GM21515 (cell line): ENCODE results near the gene ZNF408.
"Not testable (repeated sequence)": the region's sequence is repeated elsewhere in the genome, so short reads cannot be mapped to it uniquely, and the experiment has no call there.

Source experiments
- ATAC-seq: cut with Tn5 transposase; IDR thresholded peaks from one replicate; pipeline ENCODE4 v1.9.1; 2021; ENCODE audit not compliant: unreplicated experiment

Gene ZNF408

DNA sequence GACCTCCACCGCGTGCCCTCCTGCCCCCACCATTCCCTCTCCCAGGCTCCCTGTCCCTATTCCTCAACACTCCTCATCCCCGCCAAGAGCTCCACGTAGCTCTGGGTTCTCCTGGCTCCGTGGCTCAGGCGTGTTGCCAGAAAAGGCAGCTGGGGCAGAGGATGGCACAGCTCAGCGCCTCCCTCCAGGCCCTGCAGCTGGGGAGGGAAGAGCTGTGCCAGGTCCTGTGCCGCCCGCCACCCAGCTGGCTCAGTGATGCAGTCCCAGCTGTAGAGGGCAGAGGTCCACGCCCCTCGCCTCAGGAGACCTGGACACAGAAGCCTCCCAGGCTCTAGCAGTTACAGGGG lies 4.6 kb upstream of the ZNF408 start:
- no peak for ATAC-seq

- ATAC-seq, result no peak
Measured at GRCh38 chr11:46697303-46697702, 3.5 kb upstream of the ZNF408 start.

DNA sequence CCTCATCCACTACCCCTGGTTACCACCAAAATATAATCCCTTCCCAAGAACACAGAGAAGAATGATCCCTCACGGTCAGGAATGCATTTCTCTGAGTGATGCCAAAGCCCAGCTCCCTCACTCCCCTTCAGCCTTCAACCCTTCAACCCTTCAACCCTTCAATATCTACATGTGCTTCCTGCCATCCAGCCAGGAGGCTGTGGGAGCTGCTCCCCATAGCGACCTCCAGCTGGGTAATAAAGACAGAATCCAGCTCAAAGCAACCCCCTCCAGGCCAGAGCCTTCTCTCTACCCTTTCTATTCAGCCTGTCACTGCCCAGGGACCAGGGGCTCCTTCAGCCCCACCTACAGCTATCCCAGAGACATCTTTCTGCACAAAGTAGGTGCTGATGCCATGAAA lies 3.1 kb upstream of the ZNF408 start:
- no peak for ATAC-seq

GRCh38 chr11:46698597-46698996 lies 2.2 kb upstream of the ZNF408 start:
- ATAC-seq, result no peak

GRCh38 chr11:46701078-46701654 lies 335 bp downstream of the ZNF408 start:
- no peak for ATAC-seq

DNA sequence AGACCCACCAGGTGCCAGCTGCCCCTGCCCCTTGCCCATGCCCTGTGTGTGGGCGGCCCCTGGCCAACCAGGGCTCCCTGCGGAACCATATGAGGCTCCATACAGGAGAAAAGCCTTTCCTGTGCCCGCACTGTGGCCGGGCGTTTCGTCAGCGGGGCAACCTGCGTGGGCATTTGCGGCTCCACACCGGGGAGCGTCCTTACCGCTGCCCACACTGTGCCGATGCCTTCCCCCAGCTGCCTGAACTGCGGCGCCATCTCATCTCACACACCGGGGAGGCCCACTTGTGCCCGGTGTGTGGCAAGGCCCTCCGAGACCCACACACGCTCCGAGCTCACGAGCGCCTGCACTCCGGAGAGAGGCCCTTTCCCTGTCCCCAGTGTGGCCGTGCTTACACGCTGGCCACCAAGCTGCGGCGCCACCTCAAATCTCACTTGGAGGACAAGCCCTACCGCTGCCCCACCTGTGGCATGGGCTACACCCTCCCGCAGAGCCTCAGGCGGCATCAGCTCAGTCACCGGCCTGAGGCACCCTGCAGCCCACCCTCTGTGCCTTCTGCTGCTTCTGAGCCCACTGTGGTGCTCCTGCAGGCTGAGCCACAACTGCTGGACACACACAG lies 4.3 kb downstream of the ZNF408 start:
- no peak for ATAC-seq

DNA sequence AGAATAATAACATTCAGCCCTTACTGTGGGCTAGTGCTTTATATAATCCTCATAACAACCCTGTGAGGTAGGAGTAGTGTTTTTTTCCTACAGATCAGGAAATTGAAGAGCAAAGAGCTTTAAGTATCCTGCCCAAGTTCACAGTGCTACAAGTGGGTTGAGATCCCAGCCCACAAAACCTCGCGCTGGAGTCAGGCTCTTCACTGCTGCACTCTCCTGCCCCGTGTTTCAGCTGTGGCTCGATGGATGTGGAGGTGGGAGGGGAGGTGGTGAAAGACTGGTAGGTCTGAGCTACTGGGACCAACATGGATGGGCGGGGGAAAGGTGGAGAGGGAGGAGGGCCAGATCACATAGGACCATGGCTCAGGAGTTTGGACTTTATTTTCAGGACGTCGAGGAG lies 6.1 kb downstream of the ZNF408 start:
- ATAC-seq, result no peak

DNA sequence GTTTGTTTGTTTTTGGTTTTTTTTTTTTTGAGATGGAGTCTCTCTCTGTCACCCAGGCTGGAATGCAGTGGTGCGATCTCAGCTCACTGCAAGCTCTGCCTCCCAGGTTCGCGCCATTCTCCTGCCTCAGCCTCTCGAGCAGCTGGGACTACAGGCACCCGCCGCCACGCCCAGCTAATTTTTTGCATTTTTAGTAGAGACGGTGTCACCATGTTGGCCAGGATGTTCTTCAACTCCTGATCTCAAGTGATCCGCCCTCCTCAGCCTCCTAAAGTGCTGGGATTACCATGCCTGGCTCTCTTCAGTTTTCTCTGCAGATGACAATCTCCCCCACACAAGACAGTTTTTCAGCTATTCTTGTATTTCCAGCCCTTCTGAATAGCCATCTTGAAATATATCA lies 8.5 kb downstream of the ZNF408 start:
- ATAC-seq, result not testable (repeated sequence)

DNA sequence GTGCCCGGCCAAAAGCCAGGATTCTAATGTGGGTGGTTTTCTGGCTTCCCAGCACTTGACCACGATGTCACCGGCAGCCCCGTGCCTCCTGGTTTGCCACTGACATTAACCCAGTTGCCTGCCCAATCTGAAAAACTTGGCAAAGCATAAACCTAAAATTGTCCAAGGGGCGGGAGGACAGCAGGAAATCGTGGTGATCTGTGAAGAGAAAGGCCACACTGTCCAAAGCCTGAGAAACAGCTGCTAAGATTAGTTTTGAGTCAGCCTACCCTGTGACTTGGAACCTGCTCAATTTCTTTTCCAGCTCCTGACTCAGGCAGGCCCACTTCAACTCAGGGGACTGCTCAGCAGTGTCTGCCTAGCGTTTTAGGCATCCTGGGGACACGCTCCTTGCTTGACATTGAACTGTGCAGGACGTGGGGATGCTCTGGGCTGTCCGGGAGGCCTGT lies 10.0 kb downstream of the ZNF408 start:
- no peak for ATAC-seq

- no peak for ATAC-seq
Measured at GRCh38 chr11:46711303-46711702, 10.5 kb downstream of the ZNF408 start.

- no peak for ATAC-seq
Measured at GRCh38 chr11:46712874-46713576, 12.2 kb downstream of the ZNF408 start.

DNA sequence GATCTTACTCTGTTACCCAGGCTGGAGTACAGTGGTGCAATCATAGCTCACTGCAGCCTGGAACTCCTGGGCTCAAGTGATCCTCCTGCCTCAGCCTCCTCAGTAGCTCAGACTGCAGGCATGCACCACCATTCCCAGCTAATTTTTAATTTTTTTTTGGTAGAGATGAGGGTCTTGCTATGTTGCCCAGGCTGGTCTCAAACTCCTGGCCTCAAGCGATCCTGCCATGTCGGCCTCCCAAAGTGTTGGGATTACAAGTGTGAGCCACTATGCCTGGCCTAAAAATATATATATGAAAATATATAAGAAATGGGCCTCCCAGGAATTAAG lies 17.0 kb downstream of the ZNF408 start:
- ATAC-seq, result not testable (repeated sequence)

DNA sequence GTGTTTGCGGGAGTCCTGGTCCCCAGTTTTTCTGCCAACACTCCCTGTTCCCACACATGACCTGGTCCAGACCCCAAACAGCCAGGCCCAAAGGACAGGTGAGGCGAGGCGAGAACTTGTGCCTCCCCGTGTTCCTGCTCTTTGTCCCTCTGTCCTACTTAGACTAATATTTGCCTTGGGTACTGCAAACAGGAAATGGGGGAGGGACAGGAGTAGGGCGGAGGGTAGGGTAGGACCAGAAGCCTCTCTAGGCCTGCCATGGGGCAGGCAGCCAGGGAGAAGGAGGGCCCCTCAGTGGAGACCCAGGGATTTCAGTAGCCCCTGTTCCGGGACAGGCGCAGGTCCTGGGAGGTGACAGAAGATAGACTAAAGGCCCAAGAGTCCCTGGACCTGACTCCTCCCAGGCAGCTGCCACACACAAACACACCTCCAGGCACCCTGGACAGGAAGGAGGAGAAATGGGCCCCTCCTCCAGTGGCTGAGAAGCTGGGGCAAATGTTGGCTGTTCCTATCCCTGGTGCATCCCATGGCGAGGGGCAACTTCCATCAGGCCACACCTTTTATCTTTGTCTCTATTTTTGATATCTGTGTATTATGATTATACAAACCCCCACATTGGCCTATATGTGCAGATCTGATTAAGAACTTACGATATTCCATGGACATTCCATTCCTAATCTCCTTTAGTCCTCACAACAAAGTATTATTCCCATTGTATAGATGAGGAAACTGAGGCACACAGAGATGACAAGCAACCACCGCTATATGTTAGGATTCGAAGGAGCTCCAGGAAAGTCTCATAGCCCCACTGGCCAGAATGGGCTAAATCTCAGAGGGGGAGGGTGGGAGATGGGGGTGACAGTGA lies 17.6 kb downstream of the ZNF408 start:
- no peak for ATAC-seq

GRCh38 chr11:46719048-46719542 lies 18.3 kb downstream of the ZNF408 start, which contains the start of gene F2:
F2 (plus strand) TSS chr11:46719213; CDS start chr11:46719236, 23 bp downstream.
- ATAC-seq, result no peak

GRCh38 chr11:46719543-46720218 lies 18.9 kb downstream of the ZNF408 start:
- ATAC-seq, result no peak

DNA sequence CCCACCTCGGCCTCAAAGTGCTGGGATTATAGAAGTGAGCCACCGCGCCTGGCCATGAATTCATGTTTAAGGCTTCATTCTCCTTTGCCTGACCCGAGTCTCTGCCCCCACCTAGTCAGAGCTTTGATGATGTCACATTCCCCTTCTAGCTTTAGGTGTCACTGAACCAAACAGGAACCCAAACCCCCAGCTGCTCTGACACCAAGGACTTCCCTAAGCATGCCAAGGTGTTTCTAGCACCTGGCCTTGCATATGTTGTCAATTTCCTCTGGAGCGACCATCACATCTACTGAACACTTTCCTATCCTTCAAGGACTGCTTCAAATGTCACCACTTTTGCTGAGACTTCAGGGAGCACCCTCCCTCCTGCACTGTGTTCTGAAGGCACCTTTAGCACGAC lies 20.5 kb downstream of the ZNF408 start:
- no peak for ATAC-seq

DNA sequence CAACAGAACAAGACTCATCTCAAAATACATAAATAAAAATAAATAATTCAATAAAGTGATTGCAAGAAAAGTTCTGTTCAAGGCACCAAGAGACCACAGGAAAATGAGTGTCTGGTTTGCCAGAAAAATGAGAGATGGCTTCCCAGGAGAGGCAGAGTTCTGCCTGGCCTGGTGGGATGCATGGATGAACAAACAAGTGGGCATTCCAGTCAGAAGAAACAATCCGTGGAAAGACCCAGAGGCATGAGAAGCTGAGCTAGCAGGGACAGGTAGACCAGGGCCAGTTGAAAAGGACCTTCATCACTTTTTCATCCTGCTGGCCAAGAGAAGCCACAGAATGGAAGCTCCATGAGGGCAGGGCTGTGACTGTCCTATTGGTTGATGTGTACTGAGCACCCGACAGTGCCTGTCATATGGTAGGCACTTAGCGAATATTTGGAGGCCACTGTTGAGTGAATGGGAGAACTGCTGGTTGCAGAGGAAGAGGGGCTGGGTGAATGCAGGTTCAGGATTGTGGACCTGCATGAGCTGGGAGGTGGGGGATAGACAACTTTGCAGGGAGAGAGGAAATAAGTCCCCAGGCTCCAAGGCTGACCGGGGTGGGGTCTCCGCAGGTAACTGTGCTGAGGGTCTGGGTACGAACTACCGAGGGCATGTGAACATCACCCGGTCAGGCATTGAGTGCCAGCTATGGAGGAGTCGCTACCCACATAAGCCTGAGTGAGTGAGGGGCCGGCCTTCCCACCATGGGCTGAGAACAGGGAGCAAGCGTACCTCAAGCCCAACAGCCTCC lies 21.9 kb downstream of the ZNF408 start:
- ATAC-seq, result no peak

DNA sequence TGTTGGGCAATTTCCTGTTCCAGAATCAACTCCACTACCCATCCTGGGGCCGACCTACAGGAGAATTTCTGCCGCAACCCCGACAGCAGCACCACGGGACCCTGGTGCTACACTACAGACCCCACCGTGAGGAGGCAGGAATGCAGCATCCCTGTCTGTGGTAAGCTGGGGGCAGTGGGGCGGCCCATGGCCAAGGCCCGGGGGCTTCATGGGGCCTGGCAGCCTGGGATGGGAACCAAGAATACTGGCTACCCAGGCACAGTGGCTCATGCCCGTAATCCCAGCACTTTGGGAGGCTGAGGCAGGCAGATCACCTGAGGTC lies 22.5 kb downstream of the ZNF408 start:
- no peak for ATAC-seq

- no peak for ATAC-seq
Measured at GRCh38 chr11:46724088-46724487, 23.3 kb downstream of the ZNF408 start.
